ENCODE measurements around the gene ARHGDIA. TPM values are rescaled to one million over a fixed set of nuclear protein-coding genes. Genes with fewer than 3 reads are reported as not detected.

ARHGDIA gene
- total RNA-seq, 1 donor from 2014 or later: 161 TPM

DNA sequence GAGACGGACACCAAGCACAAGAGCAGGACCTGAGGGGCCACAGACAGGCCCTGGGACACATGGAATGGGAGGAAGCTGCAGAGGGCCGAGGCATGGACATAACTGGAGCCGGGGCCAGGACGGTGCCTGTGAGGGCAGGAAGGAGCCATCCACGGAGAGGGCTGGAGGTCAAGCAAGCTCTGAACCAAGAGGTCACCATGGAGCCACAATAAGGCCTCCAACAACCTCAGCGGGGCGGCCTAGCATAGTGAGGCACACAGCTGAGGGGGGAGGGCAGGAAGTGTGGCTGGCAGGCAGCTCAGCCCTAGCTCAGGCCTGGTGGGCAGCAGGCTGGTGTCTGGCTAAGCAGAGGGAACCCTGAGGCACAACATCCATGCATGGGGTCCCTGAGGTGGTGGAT, 42.5 kb downstream of the ARHGDIA start:
- DNase-seq (ENCODE audit: low read depth): no peak

DNA sequence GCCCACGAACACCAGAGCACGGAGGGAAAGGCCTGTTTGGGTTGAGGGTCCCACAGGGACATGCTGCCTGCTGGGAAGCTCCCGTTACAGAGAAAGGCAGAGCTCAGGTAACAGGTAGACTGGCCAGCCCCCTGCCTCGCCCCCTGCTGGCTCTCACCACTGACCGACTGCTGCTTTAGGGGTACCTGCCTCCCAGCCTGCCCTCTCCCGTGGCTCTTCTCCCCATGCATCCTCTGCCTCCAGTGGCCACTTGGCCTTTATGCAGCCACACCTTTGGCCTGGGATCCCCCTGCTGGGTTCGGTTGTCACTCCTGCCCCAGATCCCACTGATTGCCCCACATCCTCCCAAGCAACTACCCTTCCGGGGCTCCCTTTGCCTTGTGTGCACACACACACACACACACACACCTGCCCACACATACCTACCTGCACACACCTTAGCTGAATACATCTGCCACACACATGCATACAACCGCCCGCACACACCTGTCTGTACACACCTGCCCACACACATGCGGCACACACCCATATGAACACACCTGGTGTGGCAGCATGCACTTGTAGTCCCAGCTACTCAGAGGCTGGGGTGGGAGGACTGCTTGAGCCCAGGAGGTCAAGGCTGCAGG, 45.2 kb downstream of the ARHGDIA start:
- no peak for DNase-seq (ENCODE audit: low read depth)

DNA sequence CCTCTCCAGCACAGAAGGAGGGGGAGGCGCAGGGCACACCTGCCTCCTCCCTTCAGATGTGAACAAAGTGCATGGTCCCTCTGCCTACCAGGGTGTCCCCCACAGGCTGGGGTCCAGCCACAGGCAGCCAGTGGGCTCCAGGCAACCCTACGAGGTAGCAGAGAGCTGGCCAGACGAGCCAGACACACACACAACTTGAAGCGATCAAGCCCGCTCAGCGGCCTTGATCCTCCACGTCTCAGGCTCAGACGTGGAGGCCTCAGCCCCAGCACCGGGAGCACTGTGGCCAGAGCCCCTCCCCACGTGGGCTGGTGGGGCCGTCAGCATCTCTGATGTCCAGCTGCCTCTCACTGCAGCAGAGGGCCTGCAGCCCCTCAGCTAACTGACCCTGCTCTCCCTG, 46.5 kb downstream of the ARHGDIA start:
- no peak for DNase-seq (ENCODE audit: low read depth)

DNA sequence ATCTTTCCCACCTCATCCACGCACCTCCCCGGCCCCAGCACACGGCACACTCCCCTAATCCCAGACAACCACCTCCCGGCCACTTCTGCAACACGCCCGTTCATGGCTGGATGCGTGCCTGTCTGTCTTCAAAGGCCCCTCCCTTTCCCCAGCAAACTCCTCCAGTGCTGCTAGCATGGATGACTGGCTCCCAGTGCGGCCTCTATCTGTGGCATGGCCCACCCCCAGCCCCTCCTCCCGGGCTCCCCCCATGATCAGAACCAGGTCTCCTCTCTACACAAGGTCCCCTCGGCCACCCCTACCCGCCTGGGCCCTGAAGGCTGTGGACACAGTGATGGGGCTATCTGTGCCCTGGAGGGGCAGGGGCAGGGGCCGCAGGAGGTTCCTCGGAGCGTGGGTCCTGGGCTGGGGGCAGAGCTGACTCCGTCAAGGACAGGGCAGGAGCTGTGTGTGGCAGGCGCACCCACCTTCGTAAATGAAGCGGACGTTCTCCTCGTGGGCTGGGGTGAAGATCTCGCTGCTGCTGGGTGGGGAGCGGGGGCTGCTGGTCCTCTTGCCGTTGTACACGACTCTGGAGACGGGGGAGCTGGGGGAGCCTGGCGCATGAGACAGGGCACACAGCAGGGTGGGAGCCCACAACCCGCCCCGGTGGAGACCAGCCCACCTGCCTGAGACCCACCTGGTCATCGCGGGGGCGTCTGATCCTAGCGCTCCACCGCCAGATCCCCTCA, 47.2 kb downstream of the ARHGDIA start:
- DNase-seq (ENCODE audit: low read depth): no peak

DNA sequence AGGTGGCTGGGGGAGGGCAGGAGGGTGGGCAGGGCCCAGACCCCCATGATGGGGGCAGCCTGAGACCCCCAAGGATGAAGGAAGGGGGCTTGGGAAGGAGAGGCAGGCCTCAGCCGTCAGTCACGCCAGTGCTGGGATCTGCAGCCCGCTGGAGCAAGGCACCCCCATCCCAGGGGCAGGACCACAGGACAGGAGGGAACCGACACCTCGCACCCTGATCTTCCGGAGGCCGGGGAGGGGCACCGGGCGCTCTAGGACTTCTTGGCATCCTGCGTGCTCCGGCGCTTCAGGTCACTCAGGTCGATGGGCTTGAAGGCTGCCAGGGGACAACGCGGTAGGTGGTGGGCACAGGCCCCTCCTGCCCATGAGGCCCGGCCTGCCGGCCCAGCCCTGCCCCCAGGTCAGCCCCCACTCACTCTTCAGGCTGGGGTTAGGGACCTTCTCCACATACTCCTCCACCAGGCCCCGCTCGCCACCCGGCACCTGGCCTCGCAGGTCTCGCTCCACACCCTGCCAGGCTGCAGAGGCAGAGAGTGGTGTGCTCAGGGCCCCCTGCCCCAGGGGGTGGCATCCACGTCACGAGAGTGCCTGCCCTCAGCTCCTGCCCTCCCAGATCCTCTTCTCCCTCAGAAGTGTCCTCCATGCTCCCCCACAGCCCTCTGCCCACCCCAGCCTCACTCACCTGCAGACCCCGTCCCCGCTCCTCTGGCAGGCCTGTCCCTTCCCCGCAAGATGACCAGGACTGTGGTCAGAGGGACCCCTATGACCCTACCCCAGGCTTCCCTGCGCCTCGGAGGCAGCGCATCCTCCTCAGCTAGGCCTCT, 47.9 kb downstream of the ARHGDIA start:
- DNase-seq (ENCODE audit: low read depth): no peak

DNA sequence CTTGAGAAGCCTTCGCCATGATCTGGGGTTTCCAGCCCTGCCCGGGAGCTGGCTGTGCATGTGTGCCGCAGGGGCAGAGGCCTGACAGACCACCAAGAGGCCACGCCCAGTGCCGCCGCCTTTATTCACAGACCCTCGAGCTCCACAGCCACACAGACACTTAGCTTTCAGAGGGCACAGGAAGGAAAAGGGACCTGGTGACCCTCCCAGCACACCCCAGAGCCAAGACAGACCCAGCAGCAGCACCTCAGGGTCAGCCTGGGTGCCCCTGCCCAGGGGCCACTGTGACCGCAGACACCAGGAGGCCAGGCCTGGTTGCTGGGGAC, 48.9 kb downstream of the ARHGDIA start:
- DNase-seq (ENCODE audit: low read depth): no peak

DNA sequence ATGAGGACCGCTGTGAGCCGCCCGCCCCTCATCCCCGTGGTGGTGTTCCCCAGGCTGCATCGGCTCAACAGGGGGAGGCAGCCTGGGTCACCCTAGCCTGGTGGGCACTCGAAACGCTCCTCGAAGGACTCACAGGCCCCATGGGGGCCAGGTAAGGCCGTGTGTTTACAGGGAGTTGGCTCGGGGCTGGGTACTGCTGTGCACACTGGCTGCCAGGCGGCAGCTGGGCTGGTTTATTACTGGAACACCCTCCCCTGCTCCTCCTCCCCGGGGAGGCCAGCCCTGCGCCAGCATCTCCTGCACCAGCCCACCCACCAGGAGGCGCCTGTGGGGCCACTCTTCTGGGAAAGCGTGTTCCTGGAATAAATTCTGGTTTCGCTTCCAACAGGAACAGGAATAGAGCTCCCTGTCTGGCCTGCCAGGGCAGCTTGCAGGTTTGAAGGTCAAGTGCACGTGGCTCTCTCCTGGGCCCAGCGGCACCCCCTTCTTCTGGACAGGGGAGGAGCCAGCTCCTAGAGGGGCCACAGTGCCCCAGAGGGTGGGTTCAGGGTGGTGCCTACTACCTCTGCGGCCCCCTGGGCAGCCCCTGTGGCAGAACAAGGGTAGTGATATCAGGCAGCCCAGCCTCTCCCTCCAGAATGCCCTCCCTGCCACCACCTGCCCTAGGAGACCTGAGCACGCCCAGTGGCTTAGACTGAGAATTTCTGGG, 49.4 kb downstream of the ARHGDIA start:
- peak; percentile 74 for DNase-seq (ENCODE audit: low read depth)

DNA sequence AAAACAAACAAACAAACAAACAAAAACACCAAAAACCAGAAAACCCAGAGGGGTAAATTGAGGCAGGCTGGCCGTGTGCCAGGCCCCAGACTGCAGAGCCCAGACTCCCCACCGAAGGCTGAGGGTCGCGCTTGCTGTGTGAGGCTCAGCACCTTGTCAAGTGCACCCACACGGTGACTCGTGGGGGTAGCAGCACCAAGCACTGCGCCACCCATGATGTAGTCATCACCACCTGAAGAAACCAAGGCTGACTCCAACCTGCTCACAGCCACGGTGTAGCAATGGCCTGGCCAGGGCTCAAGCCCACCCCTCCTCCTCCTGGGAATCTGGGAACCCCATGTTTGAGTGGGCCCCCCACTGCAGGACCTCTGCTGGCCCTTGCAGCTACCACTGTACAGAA, 50.0 kb downstream of the ARHGDIA start:
- no peak for DNase-seq (ENCODE audit: low read depth)

DNA sequence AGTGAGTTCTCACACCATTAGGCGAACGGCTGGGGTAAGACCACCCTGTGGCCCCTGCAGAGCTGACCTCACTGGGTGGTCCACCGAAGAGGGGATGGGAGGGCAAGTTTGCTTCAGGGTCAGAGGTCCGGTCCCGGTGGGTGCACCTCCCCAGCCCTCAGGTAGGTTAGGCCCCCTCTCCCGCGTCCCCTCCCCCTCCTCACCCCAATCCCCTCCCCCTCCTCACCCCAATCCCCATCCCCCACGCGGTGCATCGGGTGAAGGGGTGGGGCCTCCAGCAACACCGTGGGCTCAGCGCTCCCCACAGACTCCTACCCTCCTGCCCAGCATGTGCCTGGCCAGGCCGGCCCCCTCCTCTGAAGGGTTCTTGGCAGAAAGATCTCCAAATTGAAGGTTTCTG, 51.4 kb downstream of the ARHGDIA start:
- DNase-seq (ENCODE audit: low read depth): no peak

DNA sequence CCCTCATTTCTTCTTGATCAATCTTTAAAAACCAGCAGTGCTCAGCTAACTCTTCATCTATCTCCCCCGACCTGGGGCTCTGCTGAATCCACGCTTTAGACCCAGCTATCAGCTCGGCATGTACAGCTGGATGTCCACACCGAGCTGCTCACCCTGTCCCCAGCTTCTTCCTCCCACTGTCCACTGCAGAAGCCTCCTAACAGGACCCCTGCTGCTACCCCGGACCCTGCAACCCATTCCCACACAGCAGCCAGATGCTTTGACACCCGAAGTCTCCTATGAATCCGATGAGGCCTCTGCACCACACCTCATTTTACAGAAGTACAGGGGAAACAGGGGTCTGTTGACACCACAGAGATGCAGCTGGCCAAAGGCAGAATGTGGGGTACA, 53.4 kb downstream of the ARHGDIA start:
- DNase-seq (ENCODE audit: low read depth): no peak

Other genes starting within 250 kb of the ARHGDIA start
- 94.7 and 96.8 TPM in 2 replicates for gene NPLOC4, start 234.2 kb downstream of the ARHGDIA start, total RNA-seq
- gene TSPAN10, start 234.1 kb downstream of the ARHGDIA start, total RNA-seq: 7.3 and 10.6 TPM in 2 replicates
- not detected in 2 replicates for gene PDE6G, start 214.8 kb downstream of the ARHGDIA start, total RNA-seq
- 33.8 and 35.7 TPM in 2 replicates for gene OXLD1, start 204.7 kb downstream of the ARHGDIA start, total RNA-seq
- 12.5 and 16.5 TPM in 2 replicates for gene CCDC137, start 204.6 kb downstream of the ARHGDIA start, total RNA-seq
- 29.4 and 38.5 TPM in 2 replicates for gene ARL16, start 187.5 kb downstream of the ARHGDIA start, total RNA-seq
- gene HGS, start 187.3 kb downstream of the ARHGDIA start, total RNA-seq: 101 and 123 TPM in 2 replicates
- gene MRPL12, start 168.0 kb downstream of the ARHGDIA start, total RNA-seq: 16.2 and 26.6 TPM in 2 replicates
- 11.1 and 19.4 TPM in 2 replicates for gene SLC25A10, start 159.1 kb downstream of the ARHGDIA start, total RNA-seq
- not detected in 2 replicates for gene GCGR, start 67.2 kb downstream of the ARHGDIA start, total RNA-seq
- gene MCRIP1, start 38.0 kb downstream of the ARHGDIA start, total RNA-seq: 100 and 132 TPM in 2 replicates
- gene PPP1R27, start 36.3 kb downstream of the ARHGDIA start, total RNA-seq: 12.7 and 29.7 TPM in 2 replicates
- gene P4HB, start 10.8 kb downstream of the ARHGDIA start, total RNA-seq: 1,674 and 2,691 TPM in 2 replicates
- gene ALYREF, start 20.2 kb upstream of the ARHGDIA start, total RNA-seq: 94.5 and 96.3 TPM in 2 replicates
- gene ANAPC11, start 20.4 kb upstream of the ARHGDIA start, total RNA-seq: 190 and 212 TPM in 2 replicates
- 1.3 and 6.1 TPM in 2 replicates for gene NPB, start 30.9 kb upstream of the ARHGDIA start, total RNA-seq
- gene PCYT2, start 40.1 kb upstream of the ARHGDIA start, total RNA-seq: 67.4 and 88.5 TPM in 2 replicates
- 19.2 and 20.3 TPM in 2 replicates for gene SIRT7, start 46.8 kb upstream of the ARHGDIA start, total RNA-seq
- gene MAFG, start 56.4 kb upstream of the ARHGDIA start, total RNA-seq: 48.9 and 61.0 TPM in 2 replicates
- 120 and 223 TPM in 2 replicates for gene PYCR1, start 66.0 kb upstream of the ARHGDIA start, total RNA-seq
- 0.16 and 1.3 TPM in 2 replicates for gene MYADML2, start 75.9 kb upstream of the ARHGDIA start, total RNA-seq
- gene NOTUM, start 89.8 kb upstream of the ARHGDIA start, total RNA-seq: 0.53 and 1.2 TPM in 2 replicates
- 21.8 and 29.7 TPM in 2 replicates for gene ASPSCR1, start 106.3 kb upstream of the ARHGDIA start, total RNA-seq
- gene CENPX, start 151.5 kb upstream of the ARHGDIA start, total RNA-seq: 50.0 and 61.8 TPM in 2 replicates
- gene LRRC45, start 152.0 kb upstream of the ARHGDIA start, total RNA-seq: 9.4 and 10.5 TPM in 2 replicates
- gene RAC3, start 160.3 kb upstream of the ARHGDIA start, total RNA-seq: 7.3 and 9.8 TPM in 2 replicates
- gene DCXR, start 166.4 kb upstream of the ARHGDIA start, total RNA-seq: 99.4 and 105 TPM in 2 replicates
- gene RFNG, start 180.5 kb upstream of the ARHGDIA start, total RNA-seq: 42.7 and 45.4 TPM in 2 replicates
- 121 and 122 TPM in 2 replicates for gene GPS1, start 180.6 kb upstream of the ARHGDIA start, total RNA-seq
- gene DUS1L, start 194.5 kb upstream of the ARHGDIA start, total RNA-seq: 97.1 and 109 TPM in 2 replicates
- gene FASN, start 226.9 kb upstream of the ARHGDIA start, total RNA-seq: 78.4 and 97.9 TPM in 2 replicates

Measured in myocyte (in vitro differentiated cells).